Panc1 (cell line): ENCODE measurements around the gene SEMA3G.

Experiments used
- CTCF ChIP-seq: fragments of 450-650 bp; IDR thresholded peaks from 2 replicates; pipeline ENCODE4 v1.5.1; 2017; ENCODE audit warnings: mild to moderate bottlenecking
- POLR2AphosphoS5 ChIP-seq: IDR thresholded peaks from 2 replicates; pipeline ENCODE4 v1.6.1; 2012; ENCODE audit warnings: mild to moderate bottlenecking, low read depth, low read length, moderate library complexity

DNA sequence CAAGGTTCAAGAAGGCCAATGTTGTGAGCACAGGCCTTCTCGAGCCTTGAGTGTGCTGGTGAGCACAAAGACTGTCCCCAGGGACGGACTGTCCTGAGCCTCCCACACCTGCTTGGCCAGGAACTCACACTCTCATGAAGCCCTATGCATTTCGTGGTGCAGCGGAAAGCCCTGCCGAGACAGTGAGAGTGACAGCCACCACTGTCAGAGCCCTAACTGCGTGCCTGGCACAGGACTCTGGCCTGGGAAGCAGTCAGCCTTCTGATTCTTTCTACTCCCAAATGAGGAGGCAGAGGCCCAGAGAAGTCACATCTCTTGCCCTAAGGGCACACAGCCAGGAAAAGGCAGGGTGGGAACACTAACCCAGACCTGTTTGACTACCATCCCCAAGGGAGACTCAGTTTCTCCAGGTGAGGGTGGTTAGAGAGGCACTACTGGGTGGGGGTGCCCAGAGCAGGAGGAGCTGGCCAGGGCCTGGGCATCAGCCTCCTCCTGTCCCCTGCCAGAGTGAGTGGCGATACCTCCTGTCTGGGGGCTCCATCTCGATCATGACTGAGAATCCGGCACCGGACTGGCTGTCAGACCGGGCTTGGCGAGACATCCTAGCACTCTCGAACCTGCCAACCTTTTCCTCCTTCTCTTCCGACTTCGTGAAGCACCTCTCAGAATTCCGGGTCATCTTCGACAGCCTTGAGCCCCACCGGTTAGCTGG lies 50.8 kb downstream of the SEMA3G start:
- TF ChIP-seq CTCF (no peak), POLR2AphosphoS5 (no peak)
